GM18951 (cell line): ENCODE data around the gene KCNJ10.

Experiments used
- POLR2A ChIP-seq: IDR thresholded peaks from 4 replicates; pipeline ENCODE4 v1.6.1; 2011; ENCODE audit warnings: mild to moderate bottlenecking; ENCODE audit not compliant: insufficient read length, insufficient read depth; ENCODE audit errors: extremely low read depth
- in situ Hi-C: fragments of 300-500 bp; cut with MboI; formaldehyde crosslinking; loops from one replicate; pipeline ENCODE4 v1.12.0; 2022; ENCODE audit warnings: low sequenced_read_pairs, mixed read lengths, inconsistent platforms; ENCODE audit not compliant: unreplicated experiment

KCNJ10 gene

GRCh38 chr1:159958719-159959380, 111.1 kb downstream of the KCNJ10 start:
- in situ Hi-C loops: no loop called here
- TF ChIP-seq POLR2A: no peak

GRCh38 chr1:159957824-159958268, 112.1 kb downstream of the KCNJ10 start:
- in situ Hi-C loops: no loop called here
- no peak for TF ChIP-seq POLR2A

DNA sequence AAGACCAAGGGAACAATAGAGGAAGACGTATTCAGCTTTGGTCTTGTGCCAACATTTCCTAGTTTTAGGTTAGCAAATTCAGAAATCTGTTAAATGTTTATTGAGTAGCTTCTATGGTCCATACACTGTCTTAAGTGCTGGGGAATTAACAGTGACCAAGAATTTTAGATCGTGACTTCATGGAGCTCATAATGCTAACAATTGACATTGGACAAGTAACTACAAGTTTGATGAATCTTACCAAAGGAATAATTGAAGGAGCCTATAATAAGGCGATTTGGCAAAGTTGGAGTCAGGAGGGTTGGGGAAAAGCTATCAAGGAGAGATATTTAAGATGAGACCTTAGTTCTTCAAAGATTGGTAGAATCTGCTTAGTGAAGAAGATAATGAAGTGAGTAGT, 114.5 kb downstream of the KCNJ10 start:
- in situ Hi-C loops: no loop called here
- no peak for TF ChIP-seq POLR2A

DNA sequence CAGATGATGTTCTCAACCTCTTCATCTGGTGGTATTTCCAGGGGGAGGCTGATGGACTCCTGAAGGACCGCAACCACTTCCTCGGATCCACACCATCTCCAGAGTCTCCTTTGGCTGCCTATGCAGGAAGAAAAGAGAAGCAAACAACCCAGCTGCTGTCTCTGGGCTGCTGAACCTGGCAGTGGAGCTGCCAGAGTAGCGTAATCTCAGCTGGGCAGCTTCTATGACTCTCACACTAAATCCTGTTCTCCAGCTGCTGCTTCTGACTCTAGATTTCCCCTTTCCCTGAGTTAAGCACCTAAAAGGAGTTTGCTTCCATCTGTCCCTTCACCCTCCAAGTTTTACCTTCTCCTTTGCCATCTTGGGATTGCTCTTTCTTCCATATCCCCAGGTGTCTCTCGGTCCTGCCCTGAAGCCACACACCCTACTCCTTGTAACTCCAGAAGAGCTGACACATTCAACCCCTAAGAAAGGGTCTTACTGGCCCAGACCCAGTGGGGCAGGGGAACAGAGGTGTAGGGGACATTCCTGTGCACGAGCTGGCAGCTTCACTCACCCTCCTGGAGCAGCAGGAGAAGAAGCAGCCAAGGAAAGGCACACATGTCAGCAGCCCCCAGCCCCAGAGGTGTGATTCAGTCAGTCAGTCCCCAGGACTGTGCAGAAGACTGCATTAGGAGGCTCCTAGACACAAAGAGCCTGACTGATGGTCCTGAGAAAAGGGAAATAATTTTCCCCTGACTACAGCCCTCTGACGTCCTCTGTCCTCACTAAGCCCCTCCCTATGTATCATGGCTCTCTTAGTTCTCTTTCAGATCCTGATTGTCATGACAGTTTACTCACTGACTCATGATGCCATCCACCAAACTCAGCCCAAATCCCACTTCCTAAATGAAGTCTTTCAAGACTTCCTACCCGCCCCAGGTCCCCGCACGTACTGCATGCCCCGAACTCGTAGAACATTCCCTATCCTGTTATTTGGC, 116.1 kb downstream of the KCNJ10 start, which contains the start of gene SLAMF9:
Gene SLAMF9 (minus strand): TSS at position 702 of the 980 bp plus-strand sequence. CDS start 100 bp downstream, at position 602.
- no peak for TF ChIP-seq POLR2A
- in situ Hi-C loops: no loop called here

DNA sequence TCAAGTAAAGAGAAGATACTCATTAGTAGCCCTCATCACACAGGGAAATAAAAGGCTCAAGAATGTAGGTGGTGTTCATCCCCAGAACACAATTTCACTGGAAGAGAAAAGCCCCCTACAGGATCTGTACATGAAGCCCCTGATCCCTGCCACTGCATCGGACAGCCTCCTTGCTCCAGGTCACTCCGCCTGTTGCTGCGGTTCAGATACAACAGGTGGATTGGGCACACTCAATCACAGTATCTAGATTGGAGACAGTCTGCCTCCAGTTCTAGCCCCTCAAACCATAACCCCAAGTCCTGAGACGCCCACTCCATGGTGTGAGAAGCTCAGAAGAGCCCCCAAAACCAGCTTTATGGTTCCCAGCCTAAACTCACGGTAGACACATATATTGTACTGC, 117.0 kb downstream of the KCNJ10 start:
- no peak for TF ChIP-seq POLR2A
- in situ Hi-C loops: no loop called here

GRCh38 chr1:159951551-159951950, 118.4 kb downstream of the KCNJ10 start:
- in situ Hi-C loops: no loop called here
- TF ChIP-seq POLR2A: no peak

DNA sequence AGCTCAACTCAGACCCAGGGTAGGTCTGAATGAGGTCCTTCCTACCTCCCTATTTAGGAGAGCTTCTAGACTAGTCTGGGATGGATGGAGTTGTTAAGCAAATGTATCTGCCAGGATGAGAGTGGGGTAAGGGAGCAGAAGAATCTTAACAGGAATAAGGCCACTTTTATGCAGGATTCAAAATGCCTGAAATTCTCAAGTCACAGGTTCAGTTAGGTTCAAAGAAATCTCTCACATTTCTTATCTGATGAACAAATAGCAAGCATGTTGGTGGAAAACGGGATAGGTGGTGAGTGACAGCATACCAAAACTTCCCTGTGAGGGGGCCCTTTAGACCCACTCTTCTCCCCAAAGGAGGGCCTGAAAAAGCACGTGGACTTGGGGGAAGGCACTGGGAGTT, 118.9 kb downstream of the KCNJ10 start:
- in situ Hi-C loops: no loop called here
- no peak for TF ChIP-seq POLR2A

DNA sequence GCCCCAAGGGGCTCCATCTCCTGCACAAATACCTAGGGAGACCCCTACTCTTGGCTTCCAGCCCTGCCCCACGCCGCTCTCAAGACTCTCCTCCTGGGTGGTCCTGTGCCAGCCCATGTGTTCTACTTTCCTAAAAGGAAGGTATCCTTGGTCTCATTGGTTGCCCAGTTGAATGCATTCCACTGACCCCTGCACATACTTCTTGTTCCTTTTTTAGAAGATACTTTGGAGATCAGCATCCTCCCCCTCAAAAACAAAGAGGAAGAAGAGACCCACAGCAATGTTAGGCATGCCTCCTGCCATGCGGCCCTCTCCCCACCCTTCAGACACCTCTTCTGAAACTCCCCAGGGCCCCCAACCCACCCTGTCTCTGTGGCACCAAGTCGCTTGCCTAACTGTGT, 120.0 kb downstream of the KCNJ10 start:
- in situ Hi-C loops: no loop called here

DNA sequence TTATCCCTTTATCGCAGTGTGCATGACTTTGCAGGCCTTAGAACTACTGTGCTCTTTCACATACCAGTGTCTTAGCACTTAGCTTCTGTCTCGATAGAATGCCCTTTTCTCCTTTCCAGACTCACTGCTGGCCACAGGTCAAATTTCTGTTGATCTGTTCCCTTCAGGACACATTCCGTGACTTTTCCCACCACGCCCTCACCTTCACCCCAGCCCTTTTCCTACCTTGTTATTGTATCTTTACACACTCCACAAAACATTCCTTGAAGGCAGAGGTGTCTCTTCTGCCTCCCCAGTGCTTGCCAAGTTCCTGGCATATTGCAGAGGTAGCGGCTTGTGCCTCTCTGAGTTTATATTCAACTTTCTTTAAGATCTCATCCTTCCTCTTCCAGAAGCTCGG, 120.8 kb downstream of the KCNJ10 start:
- in situ Hi-C loops: no loop called here
- TF ChIP-seq POLR2A: no peak

More for the DNA sequence above, 120.0 kb downstream of the KCNJ10 start:
- no peak for TF ChIP-seq POLR2A
